ENCODE data around the gene GRK7. TPM values are rescaled to one million over a fixed set of nuclear protein-coding genes. Genes with fewer than 3 reads are reported as not detected.

Gene GRK7
- total and polyA plus RNA-seq, 2 of the 4 experiments (the other 2 are of a cell fraction) = not detected

DNA sequence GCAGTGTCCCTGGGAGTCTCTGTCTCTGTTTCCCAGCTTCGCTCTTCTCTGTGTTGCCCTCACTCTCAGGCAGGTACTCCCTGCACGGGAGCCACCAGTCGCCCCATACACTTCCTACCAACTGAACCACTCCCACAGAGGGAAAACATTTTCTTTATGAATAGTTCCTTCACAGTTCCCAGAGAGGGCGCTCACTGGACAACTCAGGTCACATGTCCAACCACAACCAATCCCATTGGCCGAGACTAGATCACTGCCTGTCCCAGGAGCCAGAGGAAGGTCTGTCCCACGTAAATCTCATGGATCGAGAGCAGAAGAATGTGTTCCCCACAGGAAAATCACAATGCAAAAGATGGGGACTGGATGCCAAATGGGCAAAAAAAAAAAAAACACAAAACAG lies 26.1 kb downstream of the GRK7 start:
- Histone ChIP-seq H3K4me2 (ENCODE audit: low read depth, low read length) (no peak overlapping the region), H3K18ac (ENCODE audit: low read depth, low read length) (no peak overlapping the region), H2AK9ac (replicated peaks; ENCODE audit: low read depth, low read length, poor library complexity) (no peak overlapping the region), H3K36me3 (ENCODE audit: control insufficient read depth, insufficient read depth, low read length) (no peaks in the 10 kb centered on the region), H3K23ac (ENCODE audit: low read depth, low read length) (no peak overlapping the region), H2AK5ac (ENCODE audit: low read depth, low read length) (no peak overlapping the region), H3K56ac (ENCODE audit: extremely low read depth, insufficient read depth, low read length) (no peak overlapping the region), H3K4me3 (ENCODE audit: insufficient read depth, low read depth, low read length) (no peak overlapping the region), H2BK20ac (ENCODE audit: low read depth, low read length) (no peak overlapping the region), H3K9me3 (ENCODE audit: control insufficient read depth, insufficient read depth, low read length) (no peaks in the 10 kb centered on the region), H2AFZ (replicated peaks; ENCODE audit: low read length, poor library complexity) (no peak overlapping the region), H2BK15ac (ENCODE audit: low read depth, low read length) (no peak overlapping the region), H2BK120ac (ENCODE audit: low read depth, low read length) (no peak overlapping the region), H4K5ac (ENCODE audit: low read depth, low read length) (no peak overlapping the region), H3K4me1 (ENCODE audit: control insufficient read depth, insufficient read depth, low read length) (no peaks in the 10 kb centered on the region), H4K91ac (ENCODE audit: insufficient read depth, low read depth, low read length) (no peak overlapping the region), H3K9ac (ENCODE audit: low read depth, low read length) (no peak overlapping the region), H3K14ac (replicated peaks; ENCODE audit: low read depth, low read length) (no peak overlapping the region), H3K4ac (ENCODE audit: low read depth, low read length) (no peak overlapping the region), H4K20me1 (ENCODE audit: insufficient read depth, low read length) (no peaks in the 10 kb centered on the region), H2BK5ac (ENCODE audit: low read depth, low read length, poor library complexity, severe bottlenecking) (no peak overlapping the region), H3K9me1 (ENCODE audit: insufficient read depth, low read length) (no peaks in the 10 kb centered on the region), H4K8ac (ENCODE audit: low read depth in 2 of 2, low read length in 2 of 2) (no peak overlapping the region), H3K27ac (ENCODE audit: insufficient read depth, low read length) (no peak overlapping the region), H3K27me3 (ENCODE audit: control insufficient read depth, insufficient read depth, low read length) (peaks cover 4% of the 10 kb centered on the region), H3K79me1 (ENCODE audit: low read depth in 1 of 2, low read length in 2 of 2) (no peaks in the 10 kb centered on the region)
- in situ Hi-C loops (cut with MboI; ENCODE audit: low sequenced_read_pairs) (no loop called here), dilution Hi-C loops (cut with HindIII; ENCODE audit: low sequenced_read_pairs, unreplicated experiment) (no loop called here), intact Hi-C loops (cut with micrococcal nuclease) (no loop called here)
- TF ChIP-seq CTCF (conservative IDR thresholded peaks at IDR 0.05; ENCODE audit: low read depth, low read length) = no peak
- no peak for TF ChIP-seq POLR2A (IDR thresholded peaks at IDR 0.05; ENCODE audit: low read depth, low read length)
- TF ChIP-seq, protein P1, sequence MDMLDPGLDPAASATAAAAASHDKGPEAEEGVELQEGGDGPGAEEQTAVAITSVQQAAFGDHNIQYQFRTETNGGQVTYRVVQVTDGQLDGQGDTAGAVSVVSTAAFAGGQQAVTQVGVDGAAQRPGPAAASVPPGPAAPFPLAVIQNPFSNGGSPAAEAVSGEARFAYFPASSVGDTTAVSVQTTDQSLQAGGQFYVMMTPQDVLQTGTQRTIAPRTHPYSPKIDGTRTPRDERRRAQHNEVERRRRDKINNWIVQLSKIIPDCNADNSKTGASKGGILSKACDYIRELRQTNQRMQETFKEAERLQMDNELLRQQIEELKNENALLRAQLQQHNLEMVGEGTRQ (IDR thresholded peaks at IDR 0.05; ENCODE audit: low read depth, low read length) = peak; percentile 45; the same call in 1 of the 2 replicates
- TF ChIP-seq RCOR1 (IDR thresholded peaks at IDR 0.05; ENCODE audit: insufficient replicate concordance, low read length) = no peak
- TF ChIP-seq FOS (IDR thresholded peaks at IDR 0.05; ENCODE audit: low read depth, low read length) = no peak
- TF ChIP-seq MAFK (IDR thresholded peaks at IDR 0.05; ENCODE audit: low read depth, low read length) = no peak
- TF ChIP-seq RAD21 (IDR thresholded peaks at IDR 0.05; ENCODE audit: low read length) = no peak
- DNase-seq (no peak), ATAC-seq (ENCODE audit: low read depth) (no peak)
- CTCF ChIA-PET = interaction anchor here (0.6 kb wide), 1 partner anchor 191 kb away, joined by 3 read pairs; no protein-coding TSS in a partner anchor
- no CpG with 5 or more reads among the region's 7 CpGs for WGBS, 2 experiments (ENCODE audit: extremely low coverage in 2 of 2, insufficient read length in 1 of 2)
- no TSS peak for BruUV-seq (replicated peaks)
- POLR2A ChIA-PET (ENCODE audit: unreplicated experiment) = no interaction called here

All from IMR-90 (cell line).